ENCODE measurements around the gene TRAPPC11.

Gene TRAPPC11

DNA sequence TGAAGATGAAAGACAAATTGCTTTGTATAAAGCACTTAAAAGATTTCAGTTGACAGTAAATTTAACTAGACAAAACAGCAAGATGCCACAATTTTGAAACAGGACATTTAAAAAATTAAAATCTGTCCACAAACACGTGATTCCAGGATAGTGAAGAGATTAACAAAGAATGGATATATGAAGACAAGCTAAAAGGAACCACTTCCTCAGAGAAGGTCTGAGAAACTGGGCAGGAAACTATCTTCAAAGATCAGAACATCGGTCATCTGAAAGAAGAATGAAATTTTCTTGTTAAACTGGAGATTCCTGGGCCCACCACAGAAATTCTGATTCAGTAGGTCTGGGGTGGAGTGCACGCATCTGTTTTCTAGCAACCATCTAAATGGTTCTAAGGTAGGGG is 1.5 kb upstream of the TRAPPC11 start:
- Histone ChIP-seq H3K36me3 (ENCODE audit: insufficient read depth, low read length) (peaks cover 25% of the 10 kb centered on the region; the same call in 1 of the 2 replicates), H3K9ac (ENCODE audit: low read depth, low read length) (peak overlapping the region; percentile 83), H3K79me2 (ENCODE audit: insufficient read depth, low read length) (peaks cover 61% of the 10 kb centered on the region), H4K20me1 (ENCODE audit: insufficient read depth, low read length) (no peaks in the 10 kb centered on the region), H3K27ac (ENCODE audit: low read length) (peak overlapping the region; percentile 34; the same call in 1 of the 2 replicates), H2AFZ (ENCODE audit: low read depth, low read length) (peak overlapping the region; percentile 22; the same call in 1 of the 2 replicates), H3K9me3 (ENCODE audit: insufficient read depth, low read length, severe bottlenecking) (no peaks in the 10 kb centered on the region), H3K4me1 (ENCODE audit: insufficient read depth, low read length) (peaks cover 41% of the 10 kb centered on the region), H3K27me3 (ENCODE audit: insufficient read depth, low read length, poor library complexity) (no peaks in the 10 kb centered on the region), H3K4me2 (ENCODE audit: insufficient read depth, low read length) (peak overlapping the region; percentile 74), H3K4me3 (ENCODE audit: low read depth in 1 of 2, low read length in 2 of 2) (peak overlapping the region; percentile 38 to 90; a peak in 3 of 4 replicates)
- TF ChIP-seq, protein P1, sequence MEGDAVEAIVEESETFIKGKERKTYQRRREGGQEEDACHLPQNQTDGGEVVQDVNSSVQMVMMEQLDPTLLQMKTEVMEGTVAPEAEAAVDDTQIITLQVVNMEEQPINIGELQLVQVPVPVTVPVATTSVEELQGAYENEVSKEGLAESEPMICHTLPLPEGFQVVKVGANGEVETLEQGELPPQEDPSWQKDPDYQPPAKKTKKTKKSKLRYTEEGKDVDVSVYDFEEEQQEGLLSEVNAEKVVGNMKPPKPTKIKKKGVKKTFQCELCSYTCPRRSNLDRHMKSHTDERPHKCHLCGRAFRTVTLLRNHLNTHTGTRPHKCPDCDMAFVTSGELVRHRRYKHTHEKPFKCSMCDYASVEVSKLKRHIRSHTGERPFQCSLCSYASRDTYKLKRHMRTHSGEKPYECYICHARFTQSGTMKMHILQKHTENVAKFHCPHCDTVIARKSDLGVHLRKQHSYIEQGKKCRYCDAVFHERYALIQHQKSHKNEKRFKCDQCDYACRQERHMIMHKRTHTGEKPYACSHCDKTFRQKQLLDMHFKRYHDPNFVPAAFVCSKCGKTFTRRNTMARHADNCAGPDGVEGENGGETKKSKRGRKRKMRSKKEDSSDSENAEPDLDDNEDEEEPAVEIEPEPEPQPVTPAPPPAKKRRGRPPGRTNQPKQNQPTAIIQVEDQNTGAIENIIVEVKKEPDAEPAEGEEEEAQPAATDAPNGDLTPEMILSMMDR (IDR thresholded peaks at IDR 0.05; ENCODE audit: borderline replicate concordance, extremely low read depth, low read length, poor library complexity, severe bottlenecking) = no peak
- no peak for TF ChIP-seq EZH2 (IDR thresholded peaks at IDR 0.05; ENCODE audit: borderline replicate concordance, low read depth, low read length, severe bottlenecking)
- ATAC-seq (ENCODE audit: insufficient read depth, low read depth) (no peak), DNase-seq (no peak)

DNA sequence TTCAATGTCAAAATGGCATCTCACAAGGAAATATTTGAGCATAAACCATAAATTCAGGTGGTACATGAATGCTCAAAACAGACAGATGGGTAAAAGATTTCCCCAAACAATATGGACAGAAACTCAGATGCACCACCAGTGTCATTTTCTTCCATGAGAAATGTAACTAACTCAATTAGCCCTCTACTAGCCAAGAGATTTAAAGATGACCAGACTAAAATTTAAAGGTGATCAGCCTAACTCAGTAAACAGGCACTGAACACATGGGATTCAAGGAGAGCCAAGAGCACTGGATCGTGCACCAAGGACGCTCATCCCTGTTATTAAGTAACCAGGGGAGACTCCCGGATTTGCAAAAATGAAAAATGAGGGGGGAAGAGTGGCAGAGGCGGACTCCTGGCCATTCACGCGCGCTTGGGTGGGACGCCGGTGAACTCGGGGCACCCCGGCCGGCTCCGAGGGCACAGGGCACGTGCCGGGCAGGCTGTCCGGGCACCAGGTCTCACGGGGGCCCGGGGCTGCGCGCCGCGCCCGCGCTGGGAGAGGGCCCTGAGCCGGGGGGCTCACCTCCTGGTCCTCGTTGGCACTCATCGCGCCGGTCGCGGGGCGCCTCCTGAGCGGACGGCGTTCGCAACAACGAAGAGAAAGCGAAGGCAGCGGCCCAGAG is 598 bp upstream of the TRAPPC11 start:
- no peaks in the 10 kb centered on the region for H3K9me3 ChIP-seq (ENCODE audit: insufficient read depth, low read length, severe bottlenecking)
- peak overlapping the region; percentile 68 for H3K27ac ChIP-seq (ENCODE audit: low read length)
- no peaks in the 10 kb centered on the region for H4K20me1 ChIP-seq (ENCODE audit: insufficient read depth, low read length)
- peaks cover 61% of the 10 kb centered on the region for H3K79me2 ChIP-seq (ENCODE audit: insufficient read depth, low read length)
- peak; percentile 45 for ATAC-seq (ENCODE audit: insufficient read depth, low read depth)
- peak overlapping the region; percentile 38 to 90; a peak in 3 of 4 replicates for H3K4me3 ChIP-seq (ENCODE audit: low read depth in 1 of 2, low read length in 2 of 2)
- DNase-seq = no peak
- H3K9ac ChIP-seq (ENCODE audit: low read depth, low read length) = peak overlapping the region; percentile 83
- H3K36me3 ChIP-seq (ENCODE audit: insufficient read depth, low read length) = peaks cover 18% of the 10 kb centered on the region; the same call in 1 of the 2 replicates
- H2AFZ ChIP-seq (ENCODE audit: low read depth, low read length) = peak overlapping the region; percentile 83
- no peaks in the 10 kb centered on the region for H3K27me3 ChIP-seq (ENCODE audit: insufficient read depth, low read length, poor library complexity)
- H3K4me2 ChIP-seq (ENCODE audit: insufficient read depth, low read length) = peak overlapping the region; percentile 74
- TF ChIP-seq, protein P1 (IDR thresholded peaks at IDR 0.05; ENCODE audit: borderline replicate concordance, extremely low read depth, low read length, poor library complexity, severe bottlenecking) = no peak
- no peak for TF ChIP-seq EZH2 (IDR thresholded peaks at IDR 0.05; ENCODE audit: borderline replicate concordance, low read depth, low read length, severe bottlenecking)
- H3K4me1 ChIP-seq (ENCODE audit: insufficient read depth, low read length) = peaks cover 41% of the 10 kb centered on the region

GRCh38 chr4:183659872-183660242 is 764 bp downstream of the TRAPPC11 start:
- Histone ChIP-seq H3K9ac (ENCODE audit: low read depth, low read length) (peak overlapping the region; percentile 83), H4K20me1 (ENCODE audit: insufficient read depth, low read length) (no peaks in the 10 kb centered on the region), H3K9me3 (ENCODE audit: insufficient read depth, low read length, severe bottlenecking) (no peaks in the 10 kb centered on the region), H3K4me1 (ENCODE audit: insufficient read depth, low read length) (peaks cover 41% of the 10 kb centered on the region), H3K4me2 (ENCODE audit: insufficient read depth, low read length) (peak overlapping the region; percentile 99), H3K4me3 (ENCODE audit: low read depth in 1 of 2, low read length in 2 of 2) (peak overlapping the region; percentile 81 to 90), H3K27me3 (ENCODE audit: insufficient read depth, low read length, poor library complexity) (no peaks in the 10 kb centered on the region), H3K79me2 (ENCODE audit: insufficient read depth, low read length) (peaks cover 61% of the 10 kb centered on the region), H3K36me3 (ENCODE audit: insufficient read depth, low read length) (peaks cover 10% of the 10 kb centered on the region; the same call in 1 of the 2 replicates), H2AFZ (ENCODE audit: low read depth, low read length) (peak overlapping the region; percentile 89), H3K27ac (ENCODE audit: low read length) (peak overlapping the region; percentile 84)
- ATAC-seq (ENCODE audit: insufficient read depth, low read depth) (no peak), DNase-seq (no peak)
- no peak for TF ChIP-seq EZH2 (IDR thresholded peaks at IDR 0.05; ENCODE audit: borderline replicate concordance, low read depth, low read length, severe bottlenecking)
- TF ChIP-seq, protein P1 (IDR thresholded peaks at IDR 0.05; ENCODE audit: borderline replicate concordance, extremely low read depth, low read length, poor library complexity, severe bottlenecking) = no peak

All from DND-41 (cell line).